HG02763 (cell line): ENCODE measurements around the gene GATB.

Experiments used
- ATAC-seq: cut with Tn5 transposase; IDR thresholded peaks from one replicate; pipeline ENCODE4 v1.9.1; 2021; ENCODE audit warnings: mild to moderate bottlenecking, moderate library complexity; ENCODE audit not compliant: unreplicated experiment

GATB gene

GRCh38 chr4:151658959-151659600 is 101.7 kb downstream of the GATB start:
- ATAC-seq: no peak

GRCh38 chr4:151657896-151658295 is 102.9 kb downstream of the GATB start:
- ATAC-seq: no peak

GRCh38 chr4:151656058-151656457 is 104.7 kb downstream of the GATB start:
- no peak for ATAC-seq

- ATAC-seq: no peak
Measured at GRCh38 chr4:151653548-151653918, 107.3 kb downstream of the GATB start.

GRCh38 chr4:151652841-151653547 is 107.8 kb downstream of the GATB start:
- no peak for ATAC-seq

- no peak for ATAC-seq
Measured at GRCh38 chr4:151651496-151651895, 109.3 kb downstream of the GATB start.

- no peak for ATAC-seq
Measured at GRCh38 chr4:151649479-151649878, 111.3 kb downstream of the GATB start.

GRCh38 chr4:151646322-151646721 is 114.5 kb downstream of the GATB start:
- no peak for ATAC-seq

- ATAC-seq: no peak
Measured at GRCh38 chr4:151644622-151645021, 116.2 kb downstream of the GATB start.

GRCh38 chr4:151643564-151643963 is 117.2 kb downstream of the GATB start:
- peak; percentile 47 for ATAC-seq

GRCh38 chr4:151641983-151642382 is 118.8 kb downstream of the GATB start:
- no peak for ATAC-seq

- no peak for ATAC-seq
Measured at GRCh38 chr4:151641167-151641566, 119.6 kb downstream of the GATB start.

- ATAC-seq: no peak
Measured at GRCh38 chr4:151640381-151640780, 120.4 kb downstream of the GATB start.

- ATAC-seq: no peak
Measured at GRCh38 chr4:151638295-151638858, 122.4 kb downstream of the GATB start.

- ATAC-seq: no peak
Measured at GRCh38 chr4:151631349-151631748, 129.5 kb downstream of the GATB start.

GRCh38 chr4:151629097-151629783 is 131.6 kb downstream of the GATB start:
- no peak for ATAC-seq

- ATAC-seq: no peak
Measured at GRCh38 chr4:151628001-151628608, 132.7 kb downstream of the GATB start.

GRCh38 chr4:151627491-151627890 is 133.3 kb downstream of the GATB start:
- no peak for ATAC-seq

- no peak for ATAC-seq
Measured at GRCh38 chr4:151626751-151627150, 134.1 kb downstream of the GATB start.

- no peak for ATAC-seq
Measured at GRCh38 chr4:151626228-151626627, 134.6 kb downstream of the GATB start.
